ENCODE data around the gene GLRX.
A peak's percentile ranks its signal among the peaks of the same experiment; 100 is the strongest.

- TF ChIP-seq CTCF (IDR thresholded peaks at IDR 0.05; ENCODE audit: low read length) (peak; percentile 63), EZH2 (optimal IDR thresholded peaks at IDR 0.05; ENCODE audit: low read depth, low read length) (no peak), EZH2phosphoT487 (IDR thresholded peaks at IDR 0.05; ENCODE audit: low read length) (no peak)
These were observed 20.5 kb upstream of the GLRX start for GRCh38 chr5:95842854-95843544.

Data from MM.1S (cell line).